Frontal cortex (tissue), 4 donors: ENCODE measurements around the gene ALG1. TPM values are rescaled to one million over a fixed set of nuclear protein-coding genes. Genes with fewer than 3 reads are reported as not detected.
"Not testable (repeated sequence)": the region's sequence is repeated elsewhere in the genome, so short reads cannot be mapped to it uniquely, and the experiment has no call there.

Experiments used
- DNase-seq, 2 donors: peaks; one replicate each; pipeline ENCODE4 v3.0.0; 2012; ENCODE audit warnings: low spot score in 2 of 2
- FAIRE-seq: peaks from 2 replicates; lab custom pipeline; 2012; peaks lifted over from hg19 to GRCh38; lab: Jason Lieb, UNC
- total RNA-seq: library from RNA; depleted of rRNA; stranded (reverse); fragments of >200 nt; gene quantifications from one replicate; pipeline ENCODE4 v1.2.3, GENCODE V29; 2014
- donor health status: control.
- donor health status: control.
- donor health status: control.

The ALG1 gene
- total RNA-seq, 1 donor from 2014 or later = 11.4 TPM

GRCh38 chr16:5070431-5071186 is 1.0 kb upstream of the ALG1 start:
- no peak for FAIRE-seq
- no peak for DNase-seq

- DNase-seq (no peak), FAIRE-seq (no peak)
Measured at GRCh38 chr16:5071341-5071680, 332 bp upstream of the ALG1 start.

- FAIRE-seq = no peak
Measured at GRCh38 chr16:5072334-5073278, 963 bp downstream of the ALG1 start.

GRCh38 chr16:5073279-5073629 is 1.6 kb downstream of the ALG1 start:
- FAIRE-seq (no peak), DNase-seq (no peak)

More at GRCh38 chr16:5072334-5073278, 963 bp downstream of the ALG1 start:
- no peak for DNase-seq

GRCh38 chr16:5073771-5074170 is 2.1 kb downstream of the ALG1 start:
- not testable (repeated sequence) for FAIRE-seq, DNase-seq

GRCh38 chr16:5075637-5076036 is 4.0 kb downstream of the ALG1 start:
- FAIRE-seq = no peak
- no peak for DNase-seq

- no peak for DNase-seq
- no peak for FAIRE-seq
Measured at GRCh38 chr16:5077304-5077703, 5.7 kb downstream of the ALG1 start.

GRCh38 chr16:5078626-5079025 is 7.0 kb downstream of the ALG1 start:
- FAIRE-seq (no peak), DNase-seq (no peak)

- not testable (repeated sequence) for FAIRE-seq, DNase-seq
Measured at GRCh38 chr16:5080461-5080860, 8.8 kb downstream of the ALG1 start.

- not testable (repeated sequence) for DNase-seq, FAIRE-seq
Measured at GRCh38 chr16:5080996-5081395, 9.4 kb downstream of the ALG1 start.

GRCh38 chr16:5083646-5084045 is 12.0 kb downstream of the ALG1 start:
- DNase-seq, FAIRE-seq: not testable (repeated sequence)

- not testable (repeated sequence) for FAIRE-seq, DNase-seq
Measured at GRCh38 chr16:5084099-5084731, 12.6 kb downstream of the ALG1 start.

GRCh38 chr16:5084802-5085201 is 13.2 kb downstream of the ALG1 start:
- not testable (repeated sequence) for DNase-seq, FAIRE-seq

GRCh38 chr16:5085716-5086115 is 14.1 kb downstream of the ALG1 start:
- not testable (repeated sequence) for DNase-seq, FAIRE-seq

- not testable (repeated sequence) for FAIRE-seq, DNase-seq
Measured at GRCh38 chr16:5088086-5088790, 16.6 kb downstream of the ALG1 start.

- not testable (repeated sequence) for FAIRE-seq, DNase-seq
Measured at GRCh38 chr16:5088936-5089335, 17.3 kb downstream of the ALG1 start.

- FAIRE-seq, DNase-seq: not testable (repeated sequence)
Measured at GRCh38 chr16:5089911-5090555, 18.4 kb downstream of the ALG1 start.

GRCh38 chr16:5090592-5090991 is 18.9 kb downstream of the ALG1 start:
- DNase-seq, FAIRE-seq: not testable (repeated sequence)

- not testable (repeated sequence) for FAIRE-seq
Measured at GRCh38 chr16:5093081-5093480, 21.4 kb downstream of the ALG1 start.

More at GRCh38 chr16:5093081-5093480, 21.4 kb downstream of the ALG1 start:
- not testable (repeated sequence) for DNase-seq
